HepG2 (cell line): ENCODE data around the gene C20orf141. TPM values are rescaled to one million over a fixed set of nuclear protein-coding genes. Genes with fewer than 3 reads are reported as not detected.

Experiments
- DR1 ChIP-seq: sonication (generic); formaldehyde crosslinking; IDR thresholded peaks from 2 replicates; pipeline ENCODE4 v1.8.0; 2021; ENCODE audit warnings: mild to moderate bottlenecking, missing genetic modification reagents, inconsistent platforms
- HNF1A ChIP-seq, 2 experiments: sonication (generic) in 1 of 2; formaldehyde crosslinking in 1 of 2; IDR thresholded peaks; 2 replicates each; pipeline versions ENCODE4 v1.4.0 to v1.6.1; 2016 to 2020; ENCODE audit warnings: borderline replicate concordance in 1 of 2, low read depth in 1 of 2, mild to moderate bottlenecking in 1 of 2, missing genetic modification reagents in 1 of 2
- NFE2 ChIP-seq: sonication (generic); formaldehyde crosslinking; IDR thresholded peaks from 2 replicates; pipeline ENCODE4 v1.4.0; 2020; ENCODE audit warnings: missing genetic modification reagents
- PAXIP1 ChIP-seq: sonication (generic); formaldehyde crosslinking; conservative IDR thresholded peaks from 2 replicates; pipeline ENCODE4 v1.4.0; 2020; ENCODE audit warnings: mild to moderate bottlenecking, missing genetic modification reagents, moderate library complexity
- ZBTB40 ChIP-seq, 2 experiments: fragments of 450-650 bp in 1 of 2; sonication (generic) in 1 of 2; formaldehyde crosslinking in 1 of 2; IDR thresholded peaks; 2 replicates each; pipeline versions ENCODE4 v1.6.1 to v1.8.0; 2016 to 2022; ENCODE audit warnings: antibody characterized with exemption in 1 of 2, mild to moderate bottlenecking in 1 of 2, missing genetic modification reagents in 1 of 2
- ZNF577 ChIP-seq: sonication (generic); formaldehyde crosslinking; IDR thresholded peaks from 2 replicates; pipeline ENCODE4 v1.4.0; 2020; ENCODE audit warnings: mild to moderate bottlenecking, low read depth, missing genetic modification reagents, borderline replicate concordance
- ZSCAN31 ChIP-seq: sonication (generic); formaldehyde crosslinking; IDR thresholded peaks from 2 replicates; pipeline ENCODE4 v1.5.0; 2020; ENCODE audit warnings: low read depth, mild to moderate bottlenecking, missing genetic modification reagents
- polyA plus RNA-seq, 8 experiments: library from polyadenylated mRNA; depleted of rRNA in 3 of 8; stranded (reverse) in 7 of 8; unstranded in 1 of 8; fragments of >200 nt; fragmentation: Illumina TruSeq in 4 of 8; extraction: Trizol in 4 of 8; gene quantifications; 2 replicates each; pipeline versions ENCODE4 v1.2.1 to v1.2.3, GENCODE V29; 2011 to 2016; ENCODE audit warnings: low read depth in 4 of 8, missing spikeins in 1 of 8, mixed read lengths in 1 of 8; ENCODE audit not compliant: insufficient read depth in 1 of 8
- total RNA-seq, 5 experiments: library from RNA; depleted of rRNA; stranded (reverse); fragments of >200 nt; fragmentation: Illumina TruSeq; extraction: Trizol; gene quantifications; 2 replicates each; pipeline ENCODE4 v1.2.3, GENCODE V29; 2016; ENCODE audit warnings: low read depth in 1 of 5

The C20orf141 gene
- total and polyA plus RNA-seq, 2 of the 13 experiments (the other 11 are each of a cell fraction or from before 2014, with no cell fraction given) = not detected

- no peak for TF ChIP-seq HNF1A (IDR thresholded peaks at IDR 0.05; ENCODE audit: low read depth)
- TF ChIP-seq HNF1A (CRISPR knock-in tag; IDR thresholded peaks at IDR 0.05; ENCODE audit: borderline replicate concordance) = no peak
- TF ChIP-seq PAXIP1 (CRISPR knock-in tag) = no peak
- TF ChIP-seq NFE2 (CRISPR knock-in tag) = no peak
- TF ChIP-seq ZBTB40 (IDR thresholded peaks at IDR 0.05) = no peak
- TF ChIP-seq ZBTB40 (CRISPR knock-in tag; IDR thresholded peaks at IDR 0.05) = no peak
- TF ChIP-seq ZSCAN31 (CRISPR knock-in tag) = no peak
- TF ChIP-seq ZNF577 (CRISPR knock-in tag) = no peak
- TF ChIP-seq DR1 (CRISPR knock-in tag) = no peak
These were observed 14.1 kb upstream of the C20orf141 start, which contains the start of gene CPXM1 (continued) for GRCh38 chr20:2800521-2801285.
